HG03469 (cell line): ENCODE results near the gene PRODH2.

Experiments used
- ATAC-seq: cut with Tn5 transposase; IDR thresholded peaks from one replicate; pipeline ENCODE4 v1.9.1; 2021; ENCODE audit warnings: mild to moderate bottlenecking, moderate library complexity, moderate number of reproducible peaks; ENCODE audit not compliant: unreplicated experiment

The PRODH2 gene

GRCh38 chr19:35812220-35813042, at the start of gene PRODH2:
TSS of gene PRODH2 (minus strand) at chr19:35812845. CDS start at chr19:35812805, 40 bp downstream.
- no peak for ATAC-seq

DNA sequence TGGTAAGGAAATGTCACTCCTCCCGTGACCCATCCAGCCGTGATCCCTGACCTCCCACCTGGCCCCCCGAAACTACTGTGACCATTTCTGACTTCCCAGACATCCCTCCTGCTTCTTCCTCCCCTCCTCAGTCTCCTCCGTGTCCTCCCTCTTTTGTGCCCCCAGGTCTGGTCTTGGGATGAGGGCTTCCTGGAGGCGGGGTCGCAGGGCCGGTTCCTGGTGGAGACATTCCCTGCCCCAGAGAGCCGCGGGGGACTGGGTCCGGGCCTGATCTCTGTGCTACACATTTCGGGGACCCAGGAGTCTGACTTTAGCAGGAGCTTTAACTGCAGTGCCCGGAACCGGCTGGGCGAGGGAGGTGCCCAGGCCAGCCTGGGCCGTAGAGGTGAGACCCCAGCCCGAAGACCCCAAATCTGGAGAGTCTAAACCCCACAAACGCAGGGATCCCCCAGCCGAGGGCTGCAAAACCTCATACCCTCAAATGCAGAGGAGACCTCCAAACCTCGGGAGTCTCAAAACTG, 49.1 kb upstream of the PRODH2 start:
- no peak for ATAC-seq

GRCh38 chr19:35860818-35861639, 48.4 kb upstream of the PRODH2 start:
- ATAC-seq = no peak

DNA sequence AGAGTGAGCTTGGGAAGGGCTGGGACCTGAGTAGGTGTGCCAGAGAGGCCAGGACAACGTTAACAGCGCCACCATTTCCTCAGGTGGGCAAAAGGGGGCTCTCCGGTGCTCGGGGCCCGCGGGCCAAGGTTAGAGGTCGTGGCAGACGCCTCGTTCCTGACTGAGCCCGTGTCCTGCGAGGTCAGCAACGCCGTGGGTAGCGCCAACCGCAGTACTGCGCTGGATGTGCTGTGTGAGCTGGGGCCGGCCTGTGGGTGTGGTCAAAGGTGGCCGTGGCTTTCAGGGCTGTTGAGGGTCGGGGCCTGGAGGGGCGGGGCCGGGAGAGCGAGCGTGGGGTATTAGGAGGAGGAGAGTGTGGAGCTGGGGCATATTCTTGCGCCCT, 47.8 kb upstream of the PRODH2 start:
- no peak for ATAC-seq

DNA sequence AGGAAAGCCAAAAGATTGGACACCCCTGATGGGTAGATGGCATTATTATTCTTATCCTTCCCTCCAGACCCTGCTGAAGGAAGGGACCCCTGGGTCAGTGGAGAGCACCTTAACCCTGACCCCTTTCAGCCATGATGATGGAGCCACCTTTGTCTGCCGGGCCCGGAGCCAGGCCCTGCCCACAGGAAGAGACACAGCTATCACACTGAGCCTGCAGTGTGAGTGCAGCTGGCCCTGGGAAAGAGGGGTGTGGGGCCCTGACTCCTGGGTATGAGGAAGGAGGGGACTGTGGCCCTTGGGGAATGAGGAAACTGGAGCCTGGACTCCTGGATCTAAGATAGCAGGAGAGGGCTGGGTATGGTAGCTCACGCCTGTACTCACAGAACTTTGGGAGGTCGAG, 46.8 kb upstream of the PRODH2 start:
- no peak for ATAC-seq

GRCh38 chr19:35858311-35858710, 45.7 kb upstream of the PRODH2 start:
- ATAC-seq = no peak

GRCh38 chr19:35856546-35857149, 44.0 kb upstream of the PRODH2 start, which contains the start of gene KIRREL2:
TSS of gene KIRREL2 (plus strand) at chr19:35856911. CDS start at chr19:35857120, 209 bp downstream.
- ATAC-seq = no peak

DNA sequence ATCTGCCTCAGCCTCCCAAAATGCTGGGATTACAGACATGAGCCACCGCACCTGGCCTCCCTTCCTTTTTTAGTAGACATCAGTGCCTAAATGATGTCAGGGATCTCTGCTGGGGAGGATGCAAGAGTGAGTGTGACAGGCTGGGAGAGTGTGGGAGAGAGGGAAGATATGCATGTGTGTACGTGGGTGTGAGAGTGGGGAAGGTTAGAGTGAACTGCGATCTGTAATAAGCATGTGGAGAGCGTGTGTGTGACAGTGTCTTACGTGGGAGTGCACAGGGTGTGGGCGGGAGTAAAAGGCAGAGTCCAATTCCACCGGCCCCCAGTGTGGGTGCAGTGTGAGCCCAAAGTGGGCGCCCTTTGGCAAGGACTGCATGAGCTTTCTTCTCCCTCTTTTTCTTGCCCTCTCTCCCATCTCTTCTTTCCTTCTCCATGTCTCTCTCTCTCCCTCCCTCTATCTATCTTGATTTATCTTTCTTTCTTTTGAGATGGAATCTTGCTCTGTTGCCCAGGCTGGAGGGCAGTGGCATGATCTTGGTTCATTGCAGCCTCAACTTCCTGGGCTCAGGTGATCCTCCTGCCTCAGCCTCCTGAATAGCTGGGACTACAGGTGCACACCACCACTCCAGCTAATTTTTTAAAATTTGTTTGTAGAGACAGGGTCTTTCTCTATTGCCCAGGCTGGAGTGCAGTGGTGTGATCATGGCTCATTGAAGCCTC, 40.6 kb upstream of the PRODH2 start:
- ATAC-seq = no peak

- ATAC-seq = no peak
Measured at GRCh38 chr19:35852029-35852780, 39.6 kb upstream of the PRODH2 start, which contains the start of gene NPHS1. TSS of gene NPHS1 (minus strand) at chr19:35852504. CDS start at chr19:35851837, 667 bp downstream.

GRCh38 chr19:35851213-35852028, 38.8 kb upstream of the PRODH2 start:
- ATAC-seq = no peak

DNA sequence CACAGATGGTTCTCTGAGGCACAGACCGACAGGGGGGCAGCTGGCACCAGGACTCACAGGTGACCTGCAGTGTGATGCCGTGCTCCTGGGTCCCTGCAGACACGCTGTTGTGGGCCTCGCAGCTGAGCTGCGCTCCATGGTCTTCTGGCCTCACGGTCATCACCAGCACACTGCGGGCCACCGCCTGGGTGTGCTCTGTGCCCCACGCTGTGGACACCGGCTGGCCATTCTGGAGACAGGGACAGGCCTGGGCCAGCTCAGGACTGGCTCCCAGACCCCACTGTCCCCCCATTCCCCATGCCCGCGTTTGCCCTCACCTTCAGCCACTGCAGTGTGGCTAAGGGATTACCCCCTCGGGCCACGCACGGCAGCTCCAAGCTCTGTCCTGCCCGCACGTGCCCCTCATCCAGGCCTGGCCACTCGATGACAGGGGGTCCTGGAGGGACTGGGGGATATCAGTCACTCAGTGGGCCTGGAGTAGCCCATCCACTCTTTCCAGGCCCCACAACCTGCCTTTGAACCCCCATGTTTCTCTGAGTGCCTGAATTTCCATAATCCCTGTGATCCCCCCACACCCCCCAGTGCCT, 36.4 kb upstream of the PRODH2 start:
- ATAC-seq = no peak

- ATAC-seq = no peak
Measured at GRCh38 chr19:35848486-35848885, 35.8 kb upstream of the PRODH2 start.

DNA sequence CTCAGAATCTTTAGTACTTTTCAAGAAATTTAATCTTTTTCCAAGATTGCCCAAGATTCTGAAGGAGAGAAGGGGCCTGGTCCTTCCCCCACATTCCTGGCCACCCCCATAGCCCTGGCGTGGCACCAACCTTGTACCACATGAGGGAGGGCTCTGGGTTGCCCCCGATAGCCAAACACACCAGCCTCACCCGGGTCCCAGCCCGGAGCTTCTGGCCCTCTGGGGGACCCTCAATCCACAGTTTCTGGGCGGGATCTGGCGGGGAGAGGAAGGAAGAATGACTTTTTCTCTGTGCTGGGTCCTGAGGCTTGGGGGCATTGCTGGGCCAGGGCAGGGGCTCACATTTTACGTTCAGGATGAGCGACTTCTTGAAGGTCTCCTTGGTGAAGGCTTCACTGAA, 35.3 kb upstream of the PRODH2 start:
- no peak for ATAC-seq

DNA sequence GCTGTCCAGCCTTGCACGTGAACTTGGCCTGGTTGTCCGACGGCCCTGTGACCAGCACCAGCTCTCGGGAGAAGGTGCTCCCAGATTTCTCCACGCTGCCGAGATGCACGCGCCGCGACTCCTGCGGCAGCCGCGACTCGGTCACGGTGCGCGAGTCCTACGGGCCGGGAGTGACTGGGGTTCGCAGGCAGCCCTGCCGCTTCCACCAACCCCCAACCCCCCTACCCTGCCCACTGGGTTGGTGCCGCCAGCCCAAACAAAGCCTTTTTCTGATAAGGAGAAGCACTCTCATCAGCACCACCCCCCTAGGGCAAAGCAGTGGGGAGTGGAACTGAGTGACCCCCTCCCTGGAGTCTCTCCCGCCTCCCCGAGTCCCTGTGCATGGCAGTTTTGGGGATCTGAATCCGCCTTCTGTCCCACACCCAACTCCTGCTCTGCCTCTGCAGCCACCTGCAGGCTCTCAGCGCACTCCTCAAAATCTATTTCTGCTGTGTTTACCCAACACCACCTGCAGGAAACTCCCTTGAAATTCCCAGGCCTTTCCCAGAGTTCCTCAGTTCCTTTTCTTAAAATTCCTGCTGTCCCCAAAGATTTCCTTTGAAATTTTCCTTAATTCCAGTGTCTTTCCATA, 33.5 kb upstream of the PRODH2 start:
- ATAC-seq = no peak

- ATAC-seq = no peak
Measured at GRCh38 chr19:35845215-35846037, 32.8 kb upstream of the PRODH2 start.

DNA sequence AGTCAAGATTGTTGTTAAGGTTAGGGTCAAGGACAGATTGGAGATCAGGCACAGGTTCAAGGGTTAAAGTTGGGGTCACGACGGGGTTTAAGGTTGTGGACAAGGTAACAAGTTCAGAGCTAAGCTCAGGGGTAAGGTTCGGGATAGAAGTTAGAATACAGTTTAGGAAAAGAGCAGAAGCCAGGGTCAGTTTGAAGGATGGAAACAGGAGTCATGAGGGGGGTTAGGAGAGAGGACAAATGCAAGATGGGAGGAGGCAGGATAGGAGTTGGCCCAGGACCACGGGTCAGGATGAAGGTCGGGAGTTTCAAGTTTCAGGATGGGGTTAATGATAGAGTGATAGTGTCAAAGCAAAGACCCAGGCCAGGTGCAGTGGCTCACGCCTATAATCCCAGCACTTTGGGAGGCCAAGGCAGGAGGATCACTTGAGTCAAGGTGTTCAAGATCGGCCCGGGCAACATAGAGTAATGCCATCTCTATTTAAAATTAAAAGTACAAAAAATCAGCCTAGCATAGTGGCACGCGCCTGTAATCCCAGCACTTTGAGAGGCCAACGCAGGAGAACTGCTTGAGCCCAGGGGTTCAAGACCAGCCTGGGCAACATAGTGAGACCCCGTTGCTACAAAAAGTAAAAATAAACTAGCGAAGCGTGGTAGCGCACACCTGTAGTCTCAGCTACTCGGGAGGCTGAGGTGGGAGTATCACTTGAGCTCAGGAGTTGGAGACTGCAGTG, 32.0 kb upstream of the PRODH2 start:
- no peak for ATAC-seq
